ENCODE results near the gene GBGT1.

The GBGT1 gene

GRCh38 chr9:133167769-133168168 lies 4.1 kb upstream of the GBGT1 start:
- Histone ChIP-seq H3K4me3 (ENCODE audit: low read depth, low read length) (no peak overlapping the region), H3K9ac (ENCODE audit: low read length) (no peak overlapping the region), H2BK120ac (ENCODE audit: insufficient read depth, low read length, poor library complexity) (peak overlapping the region; percentile 0), H4K91ac (ENCODE audit: low read depth, low read length) (peak overlapping the region; percentile 58), H3K4me1 (ENCODE audit: control insufficient read depth in 1 of 2, insufficient read depth in 2 of 2, low read length in 2 of 2) (peaks cover 18 to 36% of the 10 kb centered on the region in 2 experiments), H4K12ac (ENCODE audit: low read depth, low read length) (no peak overlapping the region), H3K23ac (ENCODE audit: low read length) (no peak overlapping the region), H4K8ac (ENCODE audit: low read depth, low read length) (no peak overlapping the region), H3K79me2 (ENCODE audit: control insufficient read depth, insufficient read depth, low read length, poor library complexity) (peaks cover 3% of the 10 kb centered on the region), H3K79me1 (ENCODE audit: low read length) (peaks cover 19% of the 10 kb centered on the region), H3K9me3 (ENCODE audit: insufficient read depth, low read depth, low read length) (peaks cover 2% of the 10 kb centered on the region), H3K18ac (ENCODE audit: low read length) (peak overlapping the region; percentile 0), H2AK5ac (ENCODE audit: low read length) (no peak overlapping the region), H3K27me3 (ENCODE audit: insufficient read depth, low read length) (no peaks in the 10 kb centered on the region), H2BK5ac (ENCODE audit: low read depth, low read length, poor library complexity) (no peak overlapping the region), H3K4ac (ENCODE audit: low read depth, low read length) (no peak overlapping the region), H3K27ac (ENCODE audit: low read depth, low read length) (no peak overlapping the region), H3K36me3 (ENCODE audit: control insufficient read depth in 1 of 2, insufficient read depth in 2 of 2, low read length in 2 of 2) (no peaks in the 10 kb centered on the region), H2BK12ac (ENCODE audit: low read length) (peak overlapping the region; percentile 54), H3K14ac (ENCODE audit: low read length) (peak overlapping the region; percentile 23), H3K4me2 (ENCODE audit: low read length) (no peak overlapping the region), H2AFZ (ENCODE audit: insufficient read depth, low read length, poor library complexity) (no peak overlapping the region)
- DNase-seq: no peak
- WGBS (ENCODE audit: extremely low coverage, insufficient coverage, insufficient read length): no CpG with 5 or more reads among the region's 3 CpGs

DNA sequence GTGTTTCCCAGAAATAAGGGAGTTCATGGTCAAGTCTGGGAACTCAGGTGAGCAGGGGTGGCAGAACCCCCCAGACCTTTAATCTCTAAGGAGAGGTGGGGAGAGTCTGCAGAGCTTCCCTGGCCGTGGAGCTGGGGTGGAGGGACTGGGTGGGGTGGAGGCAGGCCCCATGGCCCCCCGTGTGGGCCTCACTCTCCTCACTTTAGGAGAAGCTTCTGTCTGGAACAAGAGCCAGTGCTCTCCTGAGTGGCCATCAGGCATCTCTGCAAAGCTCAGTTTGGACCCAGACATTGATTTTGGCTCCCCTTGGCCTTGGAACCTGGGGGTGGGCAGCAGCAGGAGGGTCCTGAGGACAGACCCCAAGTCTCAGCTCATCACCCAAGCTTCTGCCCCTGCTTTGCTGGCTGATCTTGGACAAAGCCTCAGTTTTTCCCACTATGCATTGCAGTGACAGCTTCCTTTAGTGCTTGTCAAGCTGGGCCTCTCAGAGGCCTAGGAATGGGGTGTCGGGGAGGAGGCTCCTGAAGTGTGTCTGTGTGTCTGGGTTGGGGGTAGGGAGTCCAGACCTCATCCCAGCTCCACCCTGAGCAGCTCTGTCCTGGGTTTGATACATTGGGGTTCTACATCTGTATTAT lies 3.5 kb upstream of the GBGT1 start:
- Histone ChIP-seq H3K4ac (ENCODE audit: low read depth, low read length) (no peak overlapping the region), H3K4me1 (ENCODE audit: control insufficient read depth in 1 of 2, insufficient read depth in 2 of 2, low read length in 2 of 2) (peaks cover 18 to 36% of the 10 kb centered on the region in 2 experiments), H3K79me2 (ENCODE audit: control insufficient read depth, insufficient read depth, low read length, poor library complexity) (peaks cover 3% of the 10 kb centered on the region), H3K9me3 (ENCODE audit: insufficient read depth, low read depth, low read length) (peaks cover 2% of the 10 kb centered on the region), H3K27me3 (ENCODE audit: insufficient read depth, low read length) (no peaks in the 10 kb centered on the region), H3K27ac (ENCODE audit: low read depth, low read length) (no peak overlapping the region), H3K14ac (ENCODE audit: low read length) (no peak overlapping the region), H2BK12ac (ENCODE audit: low read length) (peak overlapping the region; percentile 6), H3K9ac (ENCODE audit: low read length) (no peak overlapping the region), H3K79me1 (ENCODE audit: low read length) (peaks cover 19% of the 10 kb centered on the region), H2AK5ac (ENCODE audit: low read length) (peak overlapping the region; percentile 18), H2AFZ (ENCODE audit: insufficient read depth, low read length, poor library complexity) (no peak overlapping the region), H3K4me2 (ENCODE audit: low read length) (no peak overlapping the region), H3K23ac (ENCODE audit: low read length) (no peak overlapping the region), H4K91ac (ENCODE audit: low read depth, low read length) (peak overlapping the region; percentile 58), H3K36me3 (ENCODE audit: control insufficient read depth in 1 of 2, insufficient read depth in 2 of 2, low read length in 2 of 2) (no peaks in the 10 kb centered on the region), H4K8ac (ENCODE audit: low read depth, low read length) (no peak overlapping the region), H3K18ac (ENCODE audit: low read length) (no peak overlapping the region), H4K12ac (ENCODE audit: low read depth, low read length) (no peak overlapping the region), H2BK120ac (ENCODE audit: insufficient read depth, low read length, poor library complexity) (no peak overlapping the region), H2BK5ac (ENCODE audit: low read depth, low read length, poor library complexity) (no peak overlapping the region), H3K4me3 (ENCODE audit: low read depth, low read length) (no peak overlapping the region)
- DNase-seq: no peak
- no CpG with 5 or more reads among the region's 3 CpGs for WGBS (ENCODE audit: extremely low coverage, insufficient coverage, insufficient read length)

DNA sequence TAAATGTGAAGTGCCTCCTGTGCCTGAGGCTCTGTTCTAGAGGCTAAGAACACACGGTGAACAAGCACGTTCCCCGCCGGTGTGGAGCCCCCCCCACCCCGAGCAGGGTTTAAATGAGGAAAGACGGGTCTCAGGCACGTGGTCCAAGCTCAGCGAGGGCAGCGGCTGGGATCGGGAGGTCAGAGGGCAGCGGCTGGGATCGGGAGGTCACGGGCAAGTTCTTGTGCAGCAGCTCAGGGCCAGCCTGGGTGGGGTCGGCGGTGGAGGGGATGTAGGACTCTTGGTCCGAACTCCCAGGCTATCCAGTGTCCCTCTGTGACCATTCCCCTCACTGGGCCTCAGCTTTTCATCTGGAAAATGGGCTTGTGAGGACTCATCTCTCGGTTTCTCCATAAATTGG lies 2.7 kb upstream of the GBGT1 start:
- Histone ChIP-seq H2AK5ac (ENCODE audit: low read length) (peak overlapping the region; percentile 18), H3K27me3 (ENCODE audit: insufficient read depth, low read length) (no peaks in the 10 kb centered on the region), H2BK5ac (ENCODE audit: low read depth, low read length, poor library complexity) (no peak overlapping the region), H3K79me1 (ENCODE audit: low read length) (peaks cover 19% of the 10 kb centered on the region), H4K8ac (ENCODE audit: low read depth, low read length) (no peak overlapping the region), H3K18ac (ENCODE audit: low read length) (no peak overlapping the region), H3K4me1 (ENCODE audit: control insufficient read depth in 1 of 2, insufficient read depth in 2 of 2, low read length in 2 of 2) (peaks cover 18 to 36% of the 10 kb centered on the region in 2 experiments), H3K79me2 (ENCODE audit: control insufficient read depth, insufficient read depth, low read length, poor library complexity) (peaks cover 3% of the 10 kb centered on the region), H3K4me3 (ENCODE audit: low read depth, low read length) (no peak overlapping the region), H3K14ac (ENCODE audit: low read length) (no peak overlapping the region), H2BK12ac (ENCODE audit: low read length) (no peak overlapping the region), H2BK120ac (ENCODE audit: insufficient read depth, low read length, poor library complexity) (no peak overlapping the region), H3K27ac (ENCODE audit: low read depth, low read length) (no peak overlapping the region), H3K4ac (ENCODE audit: low read depth, low read length) (no peak overlapping the region), H3K23ac (ENCODE audit: low read length) (no peak overlapping the region), H3K36me3 (ENCODE audit: control insufficient read depth in 1 of 2, insufficient read depth in 2 of 2, low read length in 2 of 2) (no peaks in the 10 kb centered on the region), H4K91ac (ENCODE audit: low read depth, low read length) (no peak overlapping the region), H3K9ac (ENCODE audit: low read length) (no peak overlapping the region), H4K12ac (ENCODE audit: low read depth, low read length) (no peak overlapping the region), H3K9me3 (ENCODE audit: insufficient read depth, low read depth, low read length) (peaks cover 2% of the 10 kb centered on the region), H3K4me2 (ENCODE audit: low read length) (no peak overlapping the region), H2AFZ (ENCODE audit: insufficient read depth, low read length, poor library complexity) (no peak overlapping the region)
- no CpG with 5 or more reads among the region's 17 CpGs for WGBS (ENCODE audit: extremely low coverage, insufficient coverage, insufficient read length)
- no peak for DNase-seq

- WGBS (ENCODE audit: extremely low coverage, insufficient coverage, insufficient read length): no CpG with 5 or more reads among the region's 2 CpGs
- Histone ChIP-seq H3K36me3 (ENCODE audit: control insufficient read depth in 1 of 2, insufficient read depth in 2 of 2, low read length in 2 of 2) (no peaks in the 10 kb centered on the region), H3K27me3 (ENCODE audit: insufficient read depth, low read length) (no peaks in the 10 kb centered on the region), H4K12ac (ENCODE audit: low read depth, low read length) (no peak overlapping the region), H3K27ac (ENCODE audit: low read depth, low read length) (no peak overlapping the region), H4K8ac (ENCODE audit: low read depth, low read length) (no peak overlapping the region), H3K9ac (ENCODE audit: low read length) (no peak overlapping the region), H2BK5ac (ENCODE audit: low read depth, low read length, poor library complexity) (no peak overlapping the region), H3K4me3 (ENCODE audit: low read depth, low read length) (no peak overlapping the region), H3K23ac (ENCODE audit: low read length) (no peak overlapping the region), H2BK12ac (ENCODE audit: low read length) (no peak overlapping the region), H3K79me1 (ENCODE audit: low read length) (peaks cover 19% of the 10 kb centered on the region), H2BK120ac (ENCODE audit: insufficient read depth, low read length, poor library complexity) (no peak overlapping the region), H3K18ac (ENCODE audit: low read length) (no peak overlapping the region), H2AK5ac (ENCODE audit: low read length) (no peak overlapping the region), H2AFZ (ENCODE audit: insufficient read depth, low read length, poor library complexity) (no peak overlapping the region), H3K14ac (ENCODE audit: low read length) (no peak overlapping the region), H3K4ac (ENCODE audit: low read depth, low read length) (no peak overlapping the region), H3K9me3 (ENCODE audit: insufficient read depth, low read depth, low read length) (peaks cover 2% of the 10 kb centered on the region), H3K79me2 (ENCODE audit: control insufficient read depth, insufficient read depth, low read length, poor library complexity) (peaks cover 3% of the 10 kb centered on the region), H4K91ac (ENCODE audit: low read depth, low read length) (no peak overlapping the region), H3K4me2 (ENCODE audit: low read length) (no peak overlapping the region), H3K4me1 (ENCODE audit: control insufficient read depth in 1 of 2, insufficient read depth in 2 of 2, low read length in 2 of 2) (peaks cover 18 to 36% of the 10 kb centered on the region in 2 experiments)
- no peak for DNase-seq
These were observed 1.7 kb upstream of the GBGT1 start for GRCh38 chr9:133165452-133165730.

All from trophoblast cell (in vitro differentiated cells and primary cell).